Peyer's patch (tissue), 4 donors: ENCODE data around the gene RANBP10.

Experiments
- CTCF ChIP-seq, 6 experiments: fragments of 450-650 bp in 4 of 6; fragments of 200-600 bp in 2 of 6; sonication (generic) in 1 of 6; IDR thresholded peaks; one replicate each; pipeline ENCODE4 v1.5.1; 2017 to 2019; ENCODE audit warnings: antibody characterized with exemption in 6 of 6, mild to moderate bottlenecking in 3 of 6, moderate library complexity in 1 of 6
- POLR2A ChIP-seq, 2 donors: fragments of 450-650 bp; IDR thresholded peaks; one replicate each; pipeline ENCODE4 v1.5.1; 2017; ENCODE audit warnings: antibody characterized with exemption in 2 of 2, mild to moderate bottlenecking in 2 of 2, moderate library complexity in 2 of 2

GRCh38 chr16:67833415-67834241 lies 27.3 kb upstream of the RANBP10 start:
- no peak for TF ChIP-seq CTCF (IDR thresholded peaks at IDR 0.05)
- peak; percentile 42 to 76 for TF ChIP-seq POLR2A (IDR thresholded peaks at IDR 0.05)
